Measurements from ENCODE around the gene PTS.
"Not testable (repeated sequence)": the region's sequence is repeated elsewhere in the genome, so short reads cannot be mapped to it uniquely, and the experiment has no call there.

Gene PTS

DNA sequence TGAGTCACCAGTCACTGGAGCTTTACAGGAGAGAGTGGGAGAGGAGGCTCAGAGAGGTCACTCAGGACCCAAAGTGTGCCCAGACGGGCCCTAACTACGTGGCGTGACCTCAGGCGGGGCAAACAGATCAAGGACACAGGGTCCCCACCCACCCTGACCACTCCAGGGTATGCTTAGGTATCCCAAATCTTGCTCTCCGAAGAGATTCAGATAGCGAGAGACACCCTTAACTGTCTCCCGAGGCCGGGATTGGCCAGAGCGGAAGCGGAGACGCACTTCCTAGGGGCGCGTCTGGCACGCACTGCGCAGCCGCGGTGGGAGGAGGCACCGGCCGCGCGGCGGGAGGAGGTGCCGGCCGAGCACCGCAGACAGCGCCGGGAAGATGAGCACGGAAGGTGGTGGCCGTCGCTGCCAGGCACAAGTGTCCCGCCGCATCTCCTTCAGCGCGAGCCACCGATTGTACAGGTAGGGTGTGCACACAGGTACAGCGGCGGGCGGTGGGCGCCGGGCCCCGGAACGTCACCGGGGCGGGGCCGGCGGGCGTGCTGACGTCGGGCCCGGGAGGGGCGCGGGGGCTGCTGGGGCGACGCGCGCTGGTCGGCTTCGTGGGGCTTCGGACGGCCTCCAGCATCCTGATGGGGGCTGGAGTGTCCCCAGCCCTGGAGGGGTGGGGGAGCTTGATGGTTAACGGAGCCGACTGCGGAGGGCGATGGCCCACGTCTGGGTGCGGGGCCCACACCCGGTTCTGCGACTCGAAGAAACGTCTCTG, at the start of gene PTS:
Gene PTS, plus strand, starts transcription at position 367 of the 769 bp plus-strand sequence. Its CDS starts 16 bp downstream, at position 383.
- DNase-seq (ENCODE audit: low read depth in 2 of 2), result peak; percentile 67 to 70

DNA sequence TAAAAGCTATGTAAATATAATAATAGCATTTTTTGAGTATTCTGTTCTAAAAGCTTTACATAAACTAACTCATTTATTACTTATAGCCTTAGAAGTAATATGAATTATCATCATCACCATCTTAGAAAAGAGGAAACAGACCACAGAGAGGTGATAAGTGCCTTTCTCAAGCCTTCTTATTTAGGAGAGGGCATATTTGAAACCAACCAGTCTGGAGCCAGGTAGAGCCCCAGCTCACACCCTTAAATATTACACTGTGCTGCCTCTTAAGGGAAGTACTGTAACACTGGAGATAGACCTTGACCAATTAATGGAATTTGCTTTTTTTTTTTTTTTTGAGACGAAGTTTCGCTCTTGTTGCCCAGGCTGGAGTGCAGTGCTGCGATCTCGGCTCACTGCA, 48.6 kb upstream of the PTS start:
- DNase-seq (ENCODE audit: low read depth in 2 of 2), result no peak

- no peak for DNase-seq (ENCODE audit: low read depth in 2 of 2)
Observed at GRCh38 chr11:112178428-112178827, 47.8 kb upstream of the PTS start.

GRCh38 chr11:112178936-112179335, 47.3 kb upstream of the PTS start:
- no peak for DNase-seq (ENCODE audit: low read depth in 2 of 2)

DNA sequence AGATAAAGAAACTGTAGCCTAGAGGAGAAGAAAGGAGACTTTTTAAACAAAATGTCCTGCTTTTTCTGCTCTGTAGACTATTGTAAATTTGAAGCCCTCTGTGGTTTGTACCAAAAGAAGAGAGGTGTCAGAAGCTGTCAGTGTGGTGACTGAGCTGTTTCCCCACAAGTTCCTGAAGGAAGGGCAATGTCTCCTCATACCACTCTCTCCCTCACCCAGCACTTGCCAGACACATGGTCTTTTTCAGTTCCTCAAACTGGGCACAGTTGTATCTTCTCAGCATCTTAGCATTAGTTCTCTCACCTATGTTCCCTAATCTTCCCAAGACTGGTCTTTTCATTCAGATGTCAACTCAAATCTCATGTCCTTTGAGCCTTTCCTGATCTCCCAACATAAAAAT, 46.6 kb upstream of the PTS start:
- no peak for DNase-seq (ENCODE audit: low read depth in 2 of 2)

DNA sequence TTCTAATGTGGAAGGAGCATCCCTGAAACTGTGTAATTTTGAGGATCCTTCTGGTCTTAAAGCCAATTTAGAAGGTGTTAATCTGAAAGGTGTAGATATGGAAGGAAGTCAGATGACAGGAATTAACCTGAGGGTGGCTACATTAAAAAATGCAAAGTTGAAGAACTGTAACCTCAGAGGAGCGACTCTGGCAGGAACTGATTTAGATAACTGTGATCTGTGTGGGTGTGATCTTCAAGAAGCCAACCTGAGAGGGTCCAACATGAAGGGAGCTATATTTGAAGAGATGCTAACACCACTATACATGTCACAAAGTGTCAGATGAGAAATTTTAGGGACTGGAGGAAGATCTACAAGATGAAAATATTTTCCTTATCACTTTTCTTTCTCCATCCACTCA, 43.4 kb upstream of the PTS start:
- DNase-seq (ENCODE audit: low read depth in 2 of 2), result no peak

DNA sequence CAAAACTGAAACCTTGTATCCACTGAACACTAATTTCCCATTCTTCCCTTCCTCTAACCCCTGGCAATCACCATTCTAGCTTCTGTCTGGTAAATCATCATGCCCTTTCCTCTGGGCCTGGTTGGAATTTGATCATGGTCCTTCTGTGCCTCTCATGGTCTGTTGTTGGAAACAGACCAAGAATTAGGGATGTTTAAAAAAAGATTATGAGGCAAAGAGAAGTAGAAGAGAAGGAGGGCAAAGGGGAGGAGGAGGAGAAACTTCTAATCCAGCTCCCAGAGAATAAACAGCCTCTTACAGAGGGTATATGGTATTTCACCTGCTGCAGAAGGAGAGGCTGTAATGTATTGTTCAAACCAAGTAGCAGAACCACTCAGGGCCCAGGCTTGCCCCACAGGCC, 40.3 kb upstream of the PTS start:
- no peak for DNase-seq (ENCODE audit: low read depth in 2 of 2)

- DNase-seq (ENCODE audit: low read depth in 2 of 2), result no peak
Observed at GRCh38 chr11:112186304-112186703, 39.9 kb upstream of the PTS start.

DNA sequence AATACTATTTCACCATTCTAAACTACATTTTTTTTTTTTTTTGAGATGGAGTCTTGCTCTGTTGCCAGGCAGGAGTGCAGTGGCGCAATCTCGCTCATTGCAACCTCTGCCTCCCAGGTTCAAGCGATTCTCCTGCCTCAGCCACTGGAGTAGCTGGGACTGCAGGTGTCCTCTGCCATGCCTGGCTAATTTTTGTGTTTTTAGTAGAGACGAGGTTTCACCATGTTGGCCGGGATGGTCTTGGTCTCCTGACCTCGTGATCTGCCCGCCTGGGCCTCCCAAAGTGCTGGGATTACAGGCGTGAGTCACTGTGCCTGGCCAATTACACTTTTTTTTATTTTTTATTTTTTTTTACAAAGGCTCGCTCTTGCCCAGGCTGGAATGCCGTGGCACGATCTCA, 31.1 kb upstream of the PTS start:
- not testable (repeated sequence) for DNase-seq (ENCODE audit: low read depth in 2 of 2)

DNA sequence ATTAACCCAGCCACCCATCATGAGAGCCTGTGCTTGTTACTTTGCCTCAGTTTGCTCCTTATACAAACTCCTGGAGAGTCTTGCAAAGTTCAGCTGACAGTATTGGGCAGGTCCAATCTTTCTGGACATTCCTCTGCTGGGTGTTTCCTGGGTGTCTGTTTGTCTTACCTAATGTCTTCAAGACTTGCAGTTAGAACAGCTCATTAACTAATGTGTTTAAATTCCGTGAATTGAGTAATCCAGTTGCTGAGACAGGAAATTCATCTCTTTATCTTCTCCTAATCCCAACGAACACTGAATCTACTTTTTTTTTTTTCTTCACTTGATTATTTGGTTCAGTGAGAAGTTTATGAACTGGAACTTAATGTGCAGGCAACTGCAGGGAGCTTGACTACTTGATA, 30.3 kb upstream of the PTS start:
- DNase-seq (ENCODE audit: low read depth in 2 of 2), result no peak

- DNase-seq (ENCODE audit: low read depth in 2 of 2), result no peak
Observed at GRCh38 chr11:112196519-112197087, 29.6 kb upstream of the PTS start.

DNA sequence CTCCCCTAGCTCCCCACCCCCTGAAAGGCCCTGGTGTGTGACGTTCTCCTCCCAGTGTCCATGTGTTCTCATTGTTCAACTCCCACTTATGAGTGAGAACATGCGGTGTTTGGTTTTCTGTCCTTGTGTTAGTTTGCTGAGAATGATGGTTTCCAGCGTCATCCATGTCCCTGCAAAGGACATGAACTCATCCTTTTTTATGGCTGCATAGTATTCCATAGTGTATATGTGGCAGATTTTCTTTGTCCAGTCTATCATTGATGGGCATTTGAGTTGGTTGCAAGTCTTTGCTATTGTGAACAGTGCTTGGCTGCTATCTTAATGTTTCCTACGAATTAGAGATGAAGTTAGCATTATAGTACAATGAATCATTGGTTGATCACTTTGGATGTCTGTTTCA, 27.1 kb upstream of the PTS start:
- DNase-seq (ENCODE audit: low read depth in 2 of 2), result not testable (repeated sequence)

DNA sequence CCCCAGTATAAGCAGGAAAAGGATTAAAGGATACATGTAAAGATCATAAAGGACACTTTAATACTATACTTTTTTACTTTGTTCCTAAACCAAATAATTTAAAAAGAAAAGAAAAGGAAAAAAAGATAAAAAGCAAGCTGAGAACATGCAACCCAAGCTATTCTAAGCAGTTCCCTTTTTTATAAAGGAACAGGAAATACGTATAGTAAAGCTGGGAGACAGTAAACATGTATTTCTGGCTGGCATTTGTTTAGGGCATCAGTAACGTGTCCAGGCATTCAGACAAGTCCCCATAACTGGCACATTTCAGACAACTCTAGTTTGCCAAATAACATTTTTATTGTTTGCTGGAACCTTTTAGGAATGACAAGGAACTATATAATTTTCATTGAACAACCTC, 26.0 kb upstream of the PTS start:
- DNase-seq (ENCODE audit: low read depth in 2 of 2), result no peak

- DNase-seq (ENCODE audit: low read depth in 2 of 2), result no peak
Observed at GRCh38 chr11:112206071-112206470, 20.2 kb upstream of the PTS start.

DNA sequence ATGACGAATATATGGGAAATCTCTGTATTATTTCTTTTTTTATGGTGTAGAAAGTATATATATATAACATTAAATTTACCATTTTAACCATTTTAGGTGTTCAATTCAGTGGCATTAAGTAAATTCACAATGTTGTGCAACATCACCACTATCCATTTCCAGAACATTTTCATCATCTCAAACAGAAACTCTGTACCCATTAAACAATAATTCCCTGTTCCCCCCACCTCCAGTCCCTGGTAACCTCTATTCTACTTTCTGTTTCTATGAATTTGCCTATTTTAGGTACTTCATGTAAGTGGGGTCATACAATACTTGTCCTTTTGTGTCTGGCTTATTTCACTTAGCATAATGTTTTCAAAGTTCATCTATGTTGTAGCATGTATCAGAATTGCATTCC, 15.3 kb upstream of the PTS start:
- no peak for DNase-seq (ENCODE audit: low read depth in 2 of 2)

DNA sequence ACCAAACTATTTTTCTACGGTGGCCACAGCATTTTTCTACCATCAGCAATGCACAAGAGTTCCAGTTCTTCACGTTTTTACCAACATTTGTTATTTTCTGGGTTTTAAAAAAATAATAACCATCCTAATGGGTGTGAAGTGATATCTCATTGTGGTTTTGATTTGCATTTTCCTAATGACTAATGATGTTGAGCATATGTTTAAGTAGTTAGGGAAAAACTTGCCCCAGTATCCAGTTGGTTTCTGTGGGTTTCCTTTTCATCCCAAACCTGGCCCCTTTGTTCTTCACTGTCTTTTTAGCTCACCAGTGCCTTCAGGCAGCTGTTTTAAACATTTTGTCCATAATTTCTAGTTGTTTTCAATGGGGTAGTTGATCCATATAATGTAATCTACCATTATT, 14.7 kb upstream of the PTS start:
- DNase-seq (ENCODE audit: low read depth in 2 of 2), result no peak

DNA sequence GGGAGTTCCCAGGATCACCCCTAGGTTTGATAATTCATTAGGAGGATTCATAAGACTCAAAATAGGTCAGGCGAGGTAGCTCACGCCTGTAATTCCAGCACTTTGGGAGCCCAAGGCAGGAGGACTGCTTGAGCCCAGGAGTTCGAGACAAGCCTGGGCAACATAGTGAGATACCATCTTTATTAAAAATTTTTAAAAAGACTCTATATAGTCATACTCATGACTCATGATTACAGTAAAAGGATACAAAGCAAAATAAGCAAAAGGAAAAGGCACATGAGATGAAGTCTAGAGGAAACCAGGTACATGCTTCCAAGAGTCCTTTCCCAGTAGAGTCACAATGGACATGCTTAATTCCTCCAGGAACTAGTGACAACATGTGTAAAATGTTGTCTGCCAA, 13.9 kb upstream of the PTS start:
- DNase-seq (ENCODE audit: low read depth in 2 of 2), result no peak

GRCh38 chr11:112212710-112213109, 13.5 kb upstream of the PTS start:
- no peak for DNase-seq (ENCODE audit: low read depth in 2 of 2)

DNA sequence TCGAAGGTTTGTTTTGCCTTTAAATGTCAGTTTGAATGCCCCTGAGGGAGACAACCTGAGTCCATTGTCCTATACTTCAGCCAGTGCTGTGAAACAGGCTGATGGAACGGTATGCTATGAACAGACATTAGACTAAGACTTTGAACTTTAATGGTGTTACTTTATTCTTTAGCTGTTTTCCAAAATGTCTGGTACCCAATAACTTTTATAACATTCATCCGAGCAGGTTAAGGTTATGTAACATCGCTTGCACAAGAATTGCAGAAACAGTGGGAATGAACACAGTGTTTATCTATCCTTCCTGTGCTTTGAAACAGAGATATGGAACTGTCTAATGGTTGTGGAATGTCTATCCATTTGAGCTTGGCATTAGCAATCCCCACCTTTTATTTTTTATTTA, 12.5 kb upstream of the PTS start:
- no peak for DNase-seq (ENCODE audit: low read depth in 2 of 2)

- no peak for DNase-seq (ENCODE audit: low read depth in 2 of 2)
Observed at GRCh38 chr11:112215621-112216020, 10.6 kb upstream of the PTS start.

- peak in 1 of 2 experiments; percentile 24 for DNase-seq (ENCODE audit: low read depth in 2 of 2)
Observed at GRCh38 chr11:112216561-112217105, 9.6 kb upstream of the PTS start.

DNA sequence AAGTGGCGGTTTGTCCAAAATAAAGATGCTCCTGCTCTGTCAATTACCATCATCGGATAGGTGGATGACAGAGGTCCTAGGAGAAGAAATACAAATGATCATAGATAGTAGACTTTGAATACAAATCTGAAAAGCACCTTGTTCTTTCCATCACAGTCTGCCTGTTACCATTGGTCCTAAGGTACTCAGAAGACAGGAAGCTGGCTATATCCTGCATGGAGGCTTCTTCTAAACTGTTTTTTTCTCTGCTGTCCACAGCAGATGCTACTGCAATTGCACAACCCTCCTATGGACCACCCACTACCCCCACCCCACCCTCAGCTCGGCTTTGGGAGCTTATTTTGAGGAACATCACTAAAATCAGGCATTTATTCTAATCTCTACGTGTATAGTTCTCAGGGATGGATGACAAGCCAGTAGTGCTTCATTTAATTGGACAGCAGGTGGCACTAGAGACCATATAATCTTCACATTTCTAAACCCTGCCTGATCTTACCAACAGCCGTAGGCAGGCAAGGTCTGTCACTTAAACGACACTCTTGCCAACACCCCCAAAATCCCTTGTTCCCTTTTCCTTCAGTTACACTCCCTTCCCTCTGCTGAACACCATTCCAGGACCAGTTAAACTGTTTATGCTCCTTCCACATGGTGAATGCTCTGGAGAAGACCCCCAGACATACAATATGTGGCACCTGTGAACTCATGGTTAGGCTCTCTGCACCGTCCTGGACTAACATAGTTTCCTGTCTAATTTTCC, 6.6 kb upstream of the PTS start:
- peak in 1 of 2 experiments; percentile 48 for DNase-seq (ENCODE audit: low read depth in 2 of 2)

Data from fibroblast of skin of left quadriceps (primary cell).